Medulla oblongata (tissue), 1 donor: ENCODE results near the gene MOXD1.
"Not testable (repeated sequence)": the region's sequence is repeated elsewhere in the genome, so short reads cannot be mapped to it uniquely, and the experiment has no call there.

Source experiments
- DNase-seq: peaks from one replicate; pipeline ENCODE4 v3.0.0-alpha.2; 2015; ENCODE audit errors: extremely low spot score

The MOXD1 gene

DNA sequence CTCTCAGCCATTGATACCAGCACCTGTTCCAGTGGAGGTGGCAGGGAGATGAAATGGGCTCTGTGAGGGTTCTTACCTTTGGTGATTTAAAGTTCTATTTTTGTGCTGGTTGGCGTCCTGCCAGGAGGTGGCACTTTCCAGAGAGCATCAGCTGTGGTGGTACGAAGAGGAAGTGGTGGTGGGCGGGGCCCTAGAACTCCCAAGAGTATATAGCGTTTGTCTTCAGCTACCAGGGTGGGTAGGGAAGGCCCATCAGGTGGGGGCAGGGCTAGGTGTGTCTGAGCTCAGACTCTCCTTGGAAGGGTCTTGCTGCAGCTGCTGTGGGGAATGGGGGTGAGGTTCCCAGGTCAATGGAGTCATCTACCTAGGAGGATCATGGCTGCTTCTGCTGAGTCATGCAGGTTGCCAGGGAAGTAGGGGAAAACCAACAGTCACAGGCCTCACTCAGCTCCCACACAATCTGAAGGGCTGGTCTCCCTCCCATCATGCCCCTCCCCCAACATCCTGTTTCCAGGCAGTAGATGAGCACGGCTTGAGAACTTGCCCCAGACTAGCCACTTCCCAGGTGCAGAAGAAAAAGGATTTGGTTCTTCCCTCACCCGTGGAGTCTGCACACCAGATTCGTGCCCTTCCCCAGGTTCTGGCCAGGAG, 46.6 kb downstream of the MOXD1 start:
- no peak for DNase-seq

- DNase-seq: not testable (repeated sequence)
These were observed 49.3 kb downstream of the MOXD1 start for GRCh38 chr6:132351986-132352385.

GRCh38 chr6:132348231-132348630, 53.0 kb downstream of the MOXD1 start:
- DNase-seq: no peak

GRCh38 chr6:132344811-132345210, 56.5 kb downstream of the MOXD1 start:
- no peak for DNase-seq

DNA sequence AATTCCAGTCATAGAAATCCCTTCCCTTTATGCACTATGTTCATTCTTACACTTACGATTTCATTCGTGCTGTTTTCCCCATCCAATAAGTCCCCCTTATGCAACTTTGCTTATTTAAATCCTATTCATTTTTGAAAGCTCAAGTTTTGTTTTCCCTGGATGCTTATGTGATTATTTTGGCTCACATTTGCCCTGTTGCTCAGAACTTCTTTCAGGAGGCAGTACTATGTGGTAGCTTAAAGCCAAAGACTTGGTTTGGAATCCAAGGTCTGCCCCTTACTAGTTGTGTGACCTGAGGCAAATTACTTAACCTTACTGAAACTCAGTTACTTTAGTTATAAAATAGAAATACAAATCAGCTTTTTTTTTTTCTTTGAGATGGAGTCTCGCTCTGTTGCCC, 59.6 kb downstream of the MOXD1 start:
- no peak for DNase-seq

- DNase-seq: no peak
These were observed 66.8 kb downstream of the MOXD1 start for GRCh38 chr6:132334521-132334885.

- no peak for DNase-seq
These were observed 67.4 kb downstream of the MOXD1 start for GRCh38 chr6:132333639-132334520.

DNA sequence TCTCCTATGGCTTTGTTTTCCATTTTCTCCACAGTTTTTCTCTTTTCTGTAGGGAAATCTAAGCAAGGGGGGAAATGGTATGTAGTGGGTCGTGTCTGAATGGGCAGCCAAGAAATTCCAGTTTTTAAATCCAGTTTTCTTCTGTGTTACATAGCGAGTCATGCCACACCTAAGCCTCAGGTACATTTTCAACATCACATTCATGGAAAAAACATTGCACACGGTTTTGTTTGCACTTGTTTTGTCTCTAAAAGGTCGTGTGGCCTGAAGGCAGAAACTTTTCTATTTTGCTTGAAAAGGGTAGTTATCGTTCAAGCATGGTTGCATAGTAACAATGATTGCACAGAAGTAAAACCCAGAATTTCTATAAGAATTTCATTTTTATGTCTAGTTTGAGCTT, 70.5 kb downstream of the MOXD1 start:
- no peak for DNase-seq

GRCh38 chr6:132322398-132322797, 78.9 kb downstream of the MOXD1 start:
- DNase-seq: no peak

DNA sequence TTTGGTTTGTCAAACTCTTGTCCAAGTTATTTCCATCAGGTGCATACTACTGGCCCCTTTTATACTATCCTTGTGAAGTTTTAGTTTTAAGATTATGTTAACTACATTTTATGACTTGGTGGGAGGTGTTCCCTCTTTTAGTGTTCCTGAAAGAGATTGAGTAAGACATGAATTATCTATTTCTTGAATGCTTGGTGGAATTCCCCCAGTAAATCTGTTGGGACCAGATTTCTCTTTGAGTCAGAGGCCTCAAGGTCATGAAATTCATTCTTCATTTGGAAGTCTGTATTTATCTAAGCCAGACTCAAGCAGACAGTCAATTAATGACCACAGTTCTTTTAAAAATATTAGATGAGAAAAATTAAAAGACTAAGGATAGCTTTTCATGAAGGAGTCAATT, 81.3 kb downstream of the MOXD1 start:
- DNase-seq: no peak

DNA sequence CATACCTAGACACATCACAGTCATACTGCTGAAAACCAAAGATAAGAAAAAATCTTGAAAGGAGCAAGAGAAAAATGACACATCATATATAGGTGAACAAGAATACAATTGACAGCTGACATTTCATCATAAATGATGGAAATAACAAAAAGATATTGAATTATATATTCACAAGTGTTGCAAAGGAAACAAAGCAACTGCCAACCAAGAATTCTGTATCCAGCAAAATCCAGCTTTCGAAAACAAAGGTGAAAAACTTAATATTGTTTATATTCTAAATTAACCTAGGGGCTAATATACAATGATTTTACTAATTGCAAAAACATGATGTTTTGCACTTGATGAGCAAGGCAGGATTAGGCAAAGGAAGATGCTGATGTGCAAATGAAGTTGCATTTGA, 84.3 kb downstream of the MOXD1 start:
- DNase-seq: no peak

- no peak for DNase-seq
These were observed 86.8 kb downstream of the MOXD1 start for GRCh38 chr6:132314432-132314831.

DNA sequence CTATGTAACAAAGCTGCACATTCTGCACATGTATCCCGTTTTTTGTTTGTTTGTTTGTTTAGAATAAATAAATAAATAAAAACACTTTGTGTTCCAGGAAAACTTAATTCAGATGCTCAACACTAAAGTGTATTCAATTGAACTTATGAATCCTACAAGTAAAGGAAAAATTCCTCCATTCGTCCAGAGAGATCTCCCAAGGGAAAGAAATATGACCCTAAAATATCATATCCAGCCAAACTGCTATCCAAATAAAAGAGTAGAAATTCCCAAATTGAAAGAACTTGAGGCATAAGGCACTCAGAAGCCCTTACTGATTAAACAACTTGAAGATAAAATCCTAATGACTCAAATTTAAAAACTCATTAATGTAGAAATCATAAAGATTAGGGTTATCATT, 90.4 kb downstream of the MOXD1 start:
- no peak for DNase-seq

DNA sequence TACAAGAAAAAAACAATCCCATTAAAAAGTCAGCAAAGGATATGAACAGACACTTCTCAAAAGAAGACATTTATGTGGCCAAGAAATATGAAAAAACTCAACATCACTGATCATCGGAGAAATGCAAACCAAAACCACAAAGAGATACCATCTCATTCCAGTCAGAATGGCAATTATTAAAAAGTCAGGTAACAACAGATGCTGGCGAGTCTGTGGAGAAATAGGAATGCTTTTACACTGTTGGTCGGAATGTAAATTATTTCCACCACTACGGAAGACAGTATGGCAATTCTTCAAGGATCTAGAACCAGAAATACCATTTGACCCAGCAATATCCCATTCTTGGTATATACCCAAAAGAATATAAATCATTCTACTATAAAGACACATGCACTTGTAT, 91.1 kb downstream of the MOXD1 start:
- not testable (repeated sequence) for DNase-seq

DNA sequence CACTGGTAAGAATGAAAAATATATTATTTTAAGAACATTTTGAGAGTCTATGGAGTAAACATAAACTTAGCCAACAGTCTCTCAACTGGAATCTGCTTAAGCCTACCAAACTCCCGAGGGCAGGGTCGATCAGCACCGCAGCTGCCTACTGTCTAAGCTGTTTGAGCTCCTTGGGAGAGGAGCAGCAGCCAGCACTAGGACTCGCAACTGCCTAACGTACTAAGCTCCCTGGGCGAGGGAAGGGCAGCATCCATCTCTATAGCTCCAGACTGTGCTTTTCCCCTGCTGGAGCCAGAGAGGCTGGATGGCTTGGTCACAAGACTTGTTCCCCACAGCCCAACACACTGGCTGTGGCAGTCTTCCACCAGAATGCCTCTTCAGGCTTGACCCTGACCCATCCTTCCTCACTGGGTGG, 96.4 kb downstream of the MOXD1 start:
- DNase-seq: no peak

DNA sequence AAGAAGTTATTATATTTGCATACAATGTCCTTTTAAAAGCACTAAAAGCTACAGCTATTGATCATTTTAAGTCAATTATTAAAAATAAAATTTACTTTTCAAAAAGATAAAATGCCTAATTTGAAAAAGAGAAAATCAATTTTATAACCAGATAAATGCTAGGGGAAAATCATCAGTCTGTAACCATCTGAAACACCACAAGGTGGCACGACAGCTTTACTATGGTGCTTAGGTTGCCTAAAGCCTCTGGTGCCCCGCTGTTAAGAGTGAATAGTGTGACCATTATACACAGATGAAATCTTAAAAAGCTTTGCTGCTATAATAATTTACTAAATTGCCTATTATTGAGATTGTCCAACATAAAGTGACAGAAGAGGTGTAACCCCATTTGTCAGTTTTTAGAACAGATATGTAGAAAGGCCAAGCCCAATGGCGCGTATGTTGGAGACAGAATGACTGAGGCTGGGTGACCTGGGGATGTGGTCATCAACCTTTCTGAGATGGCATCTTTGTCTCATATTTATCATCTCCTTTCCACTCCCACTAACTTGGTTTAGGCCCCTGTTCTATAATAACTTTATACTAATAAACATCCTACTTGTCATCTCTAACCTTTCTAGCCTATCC, 100.8 kb downstream of the MOXD1 start:
- peak; percentile 78 for DNase-seq

GRCh38 chr6:132298344-132298949, 102.8 kb downstream of the MOXD1 start:
- DNase-seq: peak; percentile 89

- no peak for DNase-seq
These were observed 111.5 kb downstream of the MOXD1 start for GRCh38 chr6:132289756-132290155.

DNA sequence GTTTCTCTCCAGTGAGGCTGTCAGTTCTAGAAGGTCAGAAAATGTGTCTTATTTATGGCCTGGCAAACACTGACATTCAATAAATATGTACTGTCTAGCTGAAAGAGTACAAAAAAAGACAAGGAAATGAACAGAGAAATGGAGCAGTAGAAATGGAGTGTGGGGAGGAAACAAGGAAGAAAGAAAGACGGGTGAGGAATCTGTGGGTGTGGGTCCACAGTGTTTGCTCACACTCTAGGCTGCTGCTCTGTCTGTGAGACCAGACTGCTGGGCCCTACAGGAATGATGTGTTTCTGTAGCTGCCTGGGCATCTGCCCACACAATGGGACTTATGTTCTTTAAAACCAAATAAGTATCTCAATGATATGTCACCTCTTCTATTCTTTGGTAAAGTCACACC, 114.2 kb downstream of the MOXD1 start:
- no peak for DNase-seq

GRCh38 chr6:132286298-132287019, 114.8 kb downstream of the MOXD1 start:
- no peak for DNase-seq

GRCh38 chr6:132285004-132285780, 116.1 kb downstream of the MOXD1 start:
- DNase-seq: no peak
